ENCODE measurements around the gene FBLL1. TPM values are rescaled to one million over a fixed set of nuclear protein-coding genes. Genes with fewer than 3 reads are reported as not detected.

Gene FBLL1
- total RNA-seq, 1 experiment from 2014 or later = 3.2 TPM

DNA sequence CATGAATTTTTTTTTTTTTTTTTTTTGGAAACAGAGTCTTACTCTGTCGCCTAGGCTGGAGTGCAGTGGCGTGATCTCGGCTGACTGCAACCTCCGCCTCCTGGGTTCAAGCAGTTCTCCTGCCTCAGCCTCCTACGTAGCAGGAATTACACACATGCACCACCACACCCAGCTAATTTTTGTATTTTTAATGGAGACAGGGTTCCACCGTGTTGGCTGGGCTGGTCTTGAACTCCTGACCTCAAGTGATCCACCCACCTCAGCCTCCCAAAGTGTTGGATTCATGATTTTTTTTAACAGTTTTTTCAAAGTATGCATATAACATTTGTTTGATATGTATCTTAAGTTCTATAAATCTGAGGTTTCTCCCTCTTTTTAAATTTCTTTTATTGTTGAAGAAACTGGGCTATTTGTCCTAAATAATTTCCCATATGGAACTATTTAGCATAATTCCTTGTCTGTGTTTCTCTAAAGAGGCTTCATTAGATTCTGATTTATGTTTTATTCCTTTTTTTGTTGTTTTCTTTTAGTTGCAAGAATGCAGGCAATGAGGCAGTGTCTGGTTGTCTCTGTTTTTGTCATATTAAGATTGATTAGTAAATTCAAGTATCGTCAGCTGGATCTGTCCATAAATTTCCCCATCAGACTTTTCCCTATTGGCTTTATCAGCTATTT is 26.4 kb upstream of the FBLL1 start:
- H3K9me2 ChIP-seq (replicated peaks; ENCODE audit: insufficient read depth, low read length) = no peaks in the 10 kb centered on the region
- no peak overlapping the region for H2AFZ ChIP-seq (ENCODE audit: low read length)
- no peak overlapping the region for H3K4me3 ChIP-seq (ENCODE audit: low read length)
- H3K79me2 ChIP-seq (ENCODE audit: low read length) = no peaks in the 10 kb centered on the region; the same call in 1 of the 2 replicates
- H3K36me3 ChIP-seq (ENCODE audit: insufficient read depth, low read length) = peaks cover 52% of the 10 kb centered on the region; the same call in 1 of the 2 replicates
- H3K4me1 ChIP-seq (ENCODE audit: low read length) = no peaks in the 10 kb centered on the region
- DNase-seq = no peak
- H3K27ac ChIP-seq (ENCODE audit: low read length) = no peak overlapping the region
- no peak overlapping the region for H3K4me2 ChIP-seq (ENCODE audit: low read depth, low read length, poor library complexity, severe bottlenecking)
- H3K27me3 ChIP-seq (ENCODE audit: low read length) = no peaks in the 10 kb centered on the region
- H4K20me1 ChIP-seq (ENCODE audit: insufficient read depth, low read depth, low read length) = 0 out of 2 replicates have a peak, but pooled peaks cover under 1% of the 10 kb centered on the region
- no peak overlapping the region for H3K9ac ChIP-seq (ENCODE audit: low read length)
- H3K9me3 ChIP-seq (ENCODE audit: low read length) = no peaks in the 10 kb centered on the region

DNA sequence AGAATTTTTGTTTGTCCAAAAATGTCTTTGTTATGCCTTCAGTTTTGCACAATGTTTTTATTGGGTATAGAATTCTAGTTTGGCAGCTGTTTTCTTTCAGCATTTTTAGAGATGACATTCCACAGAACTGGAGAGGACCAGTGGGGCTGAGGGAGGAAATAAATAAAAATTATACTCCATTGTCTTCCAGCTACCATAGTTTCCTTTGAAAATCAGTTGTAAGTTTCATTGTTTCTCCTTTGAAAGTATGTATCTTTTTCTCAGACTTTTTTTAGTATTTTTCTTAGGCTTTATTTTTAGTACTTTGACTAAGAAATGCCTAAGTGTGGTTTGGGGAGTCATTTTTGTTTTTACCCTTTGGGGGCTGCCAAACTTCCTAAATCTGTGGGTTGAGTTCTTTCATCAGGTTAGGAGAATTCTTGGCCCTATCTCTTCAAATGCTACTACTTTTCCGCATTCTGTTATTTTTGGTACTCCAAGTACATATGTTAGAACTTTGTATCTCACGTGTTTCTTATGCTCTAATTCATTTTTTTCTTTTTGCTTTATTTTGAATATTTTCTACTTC is 15.2 kb upstream of the FBLL1 start:
- Histone ChIP-seq H3K4me3 (ENCODE audit: low read length) (no peak overlapping the region), H3K9me3 (ENCODE audit: low read length) (no peaks in the 10 kb centered on the region), H3K36me3 (ENCODE audit: insufficient read depth, low read length) (peaks cover 81% of the 10 kb centered on the region), H4K20me1 (ENCODE audit: insufficient read depth, low read depth, low read length) (no peaks in the 10 kb centered on the region), H3K4me1 (ENCODE audit: low read length) (no peaks in the 10 kb centered on the region), H3K9me2 (replicated peaks; ENCODE audit: insufficient read depth, low read length) (no peaks in the 10 kb centered on the region), H2AFZ (ENCODE audit: low read length) (no peak overlapping the region), H3K9ac (ENCODE audit: low read length) (no peak overlapping the region), H3K4me2 (ENCODE audit: low read depth, low read length, poor library complexity, severe bottlenecking) (no peak overlapping the region), H3K27me3 (ENCODE audit: low read length) (no peaks in the 10 kb centered on the region), H3K27ac (ENCODE audit: low read length) (no peak overlapping the region), H3K79me2 (ENCODE audit: low read length) (no peaks in the 10 kb centered on the region)
- DNase-seq = no peak

GRCh38 chr5:168525856-168526255 is 3.2 kb upstream of the FBLL1 start:
- Histone ChIP-seq H3K4me2 (ENCODE audit: low read depth, low read length, poor library complexity, severe bottlenecking) (no peak overlapping the region), H4K20me1 (ENCODE audit: insufficient read depth, low read depth, low read length) (no peaks in the 10 kb centered on the region), H3K4me3 (ENCODE audit: low read length) (no peak overlapping the region), H3K27me3 (ENCODE audit: low read length) (no peaks in the 10 kb centered on the region), H3K9ac (ENCODE audit: low read length) (no peak overlapping the region), H2AFZ (ENCODE audit: low read length) (no peak overlapping the region), H3K4me1 (ENCODE audit: low read length) (no peaks in the 10 kb centered on the region), H3K9me3 (ENCODE audit: low read length) (no peaks in the 10 kb centered on the region), H3K9me2 (replicated peaks; ENCODE audit: insufficient read depth, low read length) (no peaks in the 10 kb centered on the region), H3K79me2 (ENCODE audit: low read length) (no peaks in the 10 kb centered on the region), H3K27ac (ENCODE audit: low read length) (no peak overlapping the region), H3K36me3 (ENCODE audit: insufficient read depth, low read length) (0 out of 2 replicates have a peak, but pooled peaks cover 3% of the 10 kb centered on the region)
- DNase-seq = no peak

DNA sequence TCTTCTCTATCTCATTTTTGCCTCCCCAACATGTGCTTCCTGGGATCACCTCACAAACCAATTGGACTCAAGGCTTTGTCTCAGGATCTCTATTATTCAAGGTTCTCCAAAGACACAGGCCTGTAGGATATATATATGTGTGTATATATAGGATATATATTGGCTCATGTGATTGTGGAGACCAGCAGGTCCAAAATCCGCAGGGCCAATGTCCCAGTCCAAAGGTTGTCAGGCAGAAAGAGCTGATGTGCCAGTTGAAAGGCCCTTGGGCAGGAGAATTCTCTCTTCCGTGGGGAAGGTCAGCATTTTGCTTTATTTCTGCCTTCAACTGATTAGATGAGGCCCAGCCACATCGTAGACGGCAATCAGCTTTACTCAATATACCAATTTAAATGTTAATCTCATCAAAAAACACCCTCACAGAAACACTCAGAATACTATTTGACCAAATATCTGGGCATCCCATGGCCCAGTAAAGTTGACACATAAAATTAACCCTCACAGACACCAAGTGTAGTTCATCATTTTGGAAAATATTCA is 1.3 kb upstream of the FBLL1 start:
- no peak overlapping the region for H3K27ac ChIP-seq (ENCODE audit: low read length)
- no peak for DNase-seq
- no peaks in the 10 kb centered on the region for H3K4me1 ChIP-seq (ENCODE audit: low read length)
- H3K27me3 ChIP-seq (ENCODE audit: low read length) = no peaks in the 10 kb centered on the region
- no peak overlapping the region for H2AFZ ChIP-seq (ENCODE audit: low read length)
- no peaks in the 10 kb centered on the region for H3K79me2 ChIP-seq (ENCODE audit: low read length)
- no peaks in the 10 kb centered on the region for H4K20me1 ChIP-seq (ENCODE audit: insufficient read depth, low read depth, low read length)
- 0 out of 2 replicates have a peak, but pooled peaks cover 3% of the 10 kb centered on the region for H3K36me3 ChIP-seq (ENCODE audit: insufficient read depth, low read length)
- no peaks in the 10 kb centered on the region for H3K9me3 ChIP-seq (ENCODE audit: low read length)
- no peak overlapping the region for H3K9ac ChIP-seq (ENCODE audit: low read length)
- no peaks in the 10 kb centered on the region for H3K9me2 ChIP-seq (replicated peaks; ENCODE audit: insufficient read depth, low read length)
- H3K4me3 ChIP-seq (ENCODE audit: low read length) = no peak overlapping the region
- no peak overlapping the region for H3K4me2 ChIP-seq (ENCODE audit: low read depth, low read length, poor library complexity, severe bottlenecking)

GRCh38 chr5:168529374-168530234 is 499 bp downstream of the FBLL1 start:
- H3K4me1 ChIP-seq (ENCODE audit: low read length) = no peaks in the 10 kb centered on the region
- no peak overlapping the region for H2AFZ ChIP-seq (ENCODE audit: low read length)
- H3K9me3 ChIP-seq (ENCODE audit: low read length) = no peaks in the 10 kb centered on the region
- no peak overlapping the region for H3K4me2 ChIP-seq (ENCODE audit: low read depth, low read length, poor library complexity, severe bottlenecking)
- no peaks in the 10 kb centered on the region for H3K9me2 ChIP-seq (replicated peaks; ENCODE audit: insufficient read depth, low read length)
- H4K20me1 ChIP-seq (ENCODE audit: insufficient read depth, low read depth, low read length) = no peaks in the 10 kb centered on the region
- H3K9ac ChIP-seq (ENCODE audit: low read length) = no peak overlapping the region
- no peaks in the 10 kb centered on the region for H3K27me3 ChIP-seq (ENCODE audit: low read length)
- H3K36me3 ChIP-seq (ENCODE audit: insufficient read depth, low read length) = 0 out of 2 replicates have a peak, but pooled peaks cover 3% of the 10 kb centered on the region
- no peak overlapping the region for H3K4me3 ChIP-seq (ENCODE audit: low read length)
- no peak overlapping the region for H3K27ac ChIP-seq (ENCODE audit: low read length)
- H3K79me2 ChIP-seq (ENCODE audit: low read length) = no peaks in the 10 kb centered on the region
- no peak for DNase-seq

- Histone ChIP-seq H3K9me3 (ENCODE audit: low read length) (no peaks in the 10 kb centered on the region), H2AFZ (ENCODE audit: low read length) (no peak overlapping the region), H3K9ac (ENCODE audit: low read length) (no peak overlapping the region), H3K27me3 (ENCODE audit: low read length) (no peaks in the 10 kb centered on the region), H3K4me2 (ENCODE audit: low read depth, low read length, poor library complexity, severe bottlenecking) (no peak overlapping the region), H3K27ac (ENCODE audit: low read length) (no peak overlapping the region), H3K79me2 (ENCODE audit: low read length) (no peaks in the 10 kb centered on the region), H4K20me1 (ENCODE audit: insufficient read depth, low read depth, low read length) (no peaks in the 10 kb centered on the region), H3K9me2 (replicated peaks; ENCODE audit: insufficient read depth, low read length) (no peaks in the 10 kb centered on the region), H3K4me1 (ENCODE audit: low read length) (no peaks in the 10 kb centered on the region), H3K36me3 (ENCODE audit: insufficient read depth, low read length) (0 out of 2 replicates have a peak, but pooled peaks cover 3% of the 10 kb centered on the region), H3K4me3 (ENCODE audit: low read length) (no peak overlapping the region)
- no peak for DNase-seq
These were observed 1.6 kb downstream of the FBLL1 start for GRCh38 chr5:168530621-168531150.

GRCh38 chr5:168531191-168531590 is 2.1 kb downstream of the FBLL1 start:
- Histone ChIP-seq H3K4me2 (ENCODE audit: low read depth, low read length, poor library complexity, severe bottlenecking) (no peak overlapping the region), H2AFZ (ENCODE audit: low read length) (no peak overlapping the region), H3K9me3 (ENCODE audit: low read length) (no peaks in the 10 kb centered on the region), H4K20me1 (ENCODE audit: insufficient read depth, low read depth, low read length) (no peaks in the 10 kb centered on the region), H3K27ac (ENCODE audit: low read length) (no peak overlapping the region), H3K4me1 (ENCODE audit: low read length) (no peaks in the 10 kb centered on the region), H3K9ac (ENCODE audit: low read length) (no peak overlapping the region), H3K36me3 (ENCODE audit: insufficient read depth, low read length) (0 out of 2 replicates have a peak, but pooled peaks cover 3% of the 10 kb centered on the region), H3K4me3 (ENCODE audit: low read length) (no peak overlapping the region), H3K27me3 (ENCODE audit: low read length) (no peaks in the 10 kb centered on the region), H3K9me2 (replicated peaks; ENCODE audit: insufficient read depth, low read length) (no peaks in the 10 kb centered on the region), H3K79me2 (ENCODE audit: low read length) (no peaks in the 10 kb centered on the region)
- no peak for DNase-seq

Data from Karpas-422 (cell line).